Ishikawa (cell line): ENCODE results near the gene GALNT2.

Source experiments
- CEBPB ChIP-seq: IDR thresholded peaks from 2 replicates; pipeline ENCODE4 v1.6.1; 2012
- CREB1 ChIP-seq: IDR thresholded peaks from 2 replicates; pipeline ENCODE4 v1.6.1; 2012; ENCODE audit warnings: low read depth
- EGR1 ChIP-seq: IDR thresholded peaks from 2 replicates; pipeline ENCODE4 v1.6.1; 2012
- EP300 ChIP-seq: IDR thresholded peaks from 2 replicates; pipeline ENCODE4 v1.6.1; 2012; ENCODE audit warnings: borderline replicate concordance
- FOXM1 ChIP-seq: IDR thresholded peaks from 2 replicates; pipeline ENCODE4 v1.6.1; 2012; ENCODE audit warnings: low read depth, borderline replicate concordance
- NFIC ChIP-seq: IDR thresholded peaks from 2 replicates; pipeline ENCODE4 v1.6.1; 2012
- RAD21 ChIP-seq: IDR thresholded peaks from 2 replicates; pipeline ENCODE4 v1.6.1; 2012; ENCODE audit warnings: low read depth
- TAF1 ChIP-seq: IDR thresholded peaks from 2 replicates; pipeline ENCODE4 v1.6.1; 2012; ENCODE audit warnings: low read depth, mild to moderate bottlenecking
- TCF12 ChIP-seq: IDR thresholded peaks from 2 replicates; pipeline ENCODE4 v1.6.1; 2012; ENCODE audit warnings: low read depth
- TEAD4 ChIP-seq: IDR thresholded peaks from 2 replicates; pipeline ENCODE4 v1.6.1; 2012
- YY1 ChIP-seq: IDR thresholded peaks from 2 replicates; pipeline ENCODE4 v1.6.1; 2012; ENCODE audit warnings: low read depth
- ZBTB7A ChIP-seq: IDR thresholded peaks from 2 replicates; pipeline ENCODE4 v1.6.1; 2012; ENCODE audit warnings: low read depth
- TF ChIP-seq, protein P1 (sequence below): IDR thresholded peaks from 2 replicates; pipeline ENCODE4 v1.6.1; 2012
- TF ChIP-seq, protein P2 (sequence below): IDR thresholded peaks from 2 replicates; pipeline ENCODE4 v1.6.1; 2012
- TF ChIP-seq, protein P3 (sequence below): IDR thresholded peaks from 2 replicates; pipeline ENCODE4 v1.6.1; 2012; ENCODE audit warnings: low read depth, mild to moderate bottlenecking

Gene GALNT2

DNA sequence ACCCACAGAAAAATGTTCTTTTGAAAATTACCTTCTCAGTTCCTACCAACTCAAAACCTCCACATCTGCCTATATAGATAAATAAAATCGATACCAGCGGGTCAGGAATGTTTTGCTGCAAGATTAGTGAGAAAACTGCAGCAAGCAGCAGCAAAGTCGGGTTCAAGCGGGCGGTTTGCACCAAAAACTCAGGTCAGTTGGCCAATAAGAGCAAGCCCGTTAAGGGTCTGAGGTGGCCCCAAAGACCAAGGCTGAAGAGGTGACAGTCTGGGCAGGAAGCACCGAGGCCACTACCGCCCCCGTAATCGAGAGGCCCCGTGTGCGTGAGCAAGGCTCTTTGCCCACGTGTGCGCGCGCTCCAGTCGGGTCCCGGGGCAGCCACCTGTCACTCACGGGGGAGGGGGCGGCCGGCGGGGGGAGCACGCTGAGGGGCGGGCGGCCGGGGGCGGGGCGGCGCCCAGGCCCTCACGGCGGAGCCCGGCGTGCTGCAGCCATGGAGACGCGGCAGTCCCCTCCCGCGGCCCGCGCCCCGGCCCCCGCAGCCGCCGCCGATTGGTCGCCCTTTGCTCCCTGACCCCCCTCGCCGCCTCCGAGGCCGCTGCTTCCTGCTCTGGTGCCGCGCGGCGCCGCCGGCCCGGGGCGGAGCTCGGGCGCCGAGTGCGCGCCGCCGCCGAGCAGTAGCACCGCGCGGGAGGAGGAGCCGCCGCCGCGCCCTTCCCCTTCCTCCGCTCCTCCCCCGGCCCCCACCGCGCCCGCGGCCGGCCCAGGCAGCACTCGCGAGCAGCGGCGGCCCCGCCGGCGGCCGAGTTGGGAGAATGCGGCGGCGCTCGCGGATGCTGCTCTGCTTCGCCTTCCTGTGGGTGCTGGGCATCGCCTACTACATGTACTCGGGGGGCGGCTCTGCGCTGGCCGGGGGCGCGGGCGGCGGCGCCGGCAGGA is at the start of gene GALNT2:
Gene GALNT2, plus strand, starts transcription at position 773 of the 939 bp plus-strand sequence. Its CDS starts 43 bp downstream, at position 816.
- TF ChIP-seq TAF1, result peak; percentile 33; the same call in 1 of the 2 replicates
- TF ChIP-seq YY1, result 0 out of 2 replicates have a peak, but pooled peaks have one; percentile 16
- TF ChIP-seq, protein P1, sequence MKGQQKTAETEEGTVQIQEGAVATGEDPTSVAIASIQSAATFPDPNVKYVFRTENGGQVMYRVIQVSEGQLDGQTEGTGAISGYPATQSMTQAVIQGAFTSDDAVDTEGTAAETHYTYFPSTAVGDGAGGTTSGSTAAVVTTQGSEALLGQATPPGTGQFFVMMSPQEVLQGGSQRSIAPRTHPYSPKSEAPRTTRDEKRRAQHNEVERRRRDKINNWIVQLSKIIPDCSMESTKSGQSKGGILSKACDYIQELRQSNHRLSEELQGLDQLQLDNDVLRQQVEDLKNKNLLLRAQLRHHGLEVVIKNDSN, result peak; percentile 77
- no peak for TF ChIP-seq EP300
- TF ChIP-seq, protein P2, sequence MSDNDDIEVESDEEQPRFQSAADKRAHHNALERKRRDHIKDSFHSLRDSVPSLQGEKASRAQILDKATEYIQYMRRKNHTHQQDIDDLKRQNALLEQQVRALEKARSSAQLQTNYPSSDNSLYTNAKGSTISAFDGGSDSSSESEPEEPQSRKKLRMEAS, result peak; percentile 88
- 0 out of 2 replicates have a peak, but pooled peaks have one; percentile 17 for TF ChIP-seq ZBTB7A
- TF ChIP-seq, protein P3, sequence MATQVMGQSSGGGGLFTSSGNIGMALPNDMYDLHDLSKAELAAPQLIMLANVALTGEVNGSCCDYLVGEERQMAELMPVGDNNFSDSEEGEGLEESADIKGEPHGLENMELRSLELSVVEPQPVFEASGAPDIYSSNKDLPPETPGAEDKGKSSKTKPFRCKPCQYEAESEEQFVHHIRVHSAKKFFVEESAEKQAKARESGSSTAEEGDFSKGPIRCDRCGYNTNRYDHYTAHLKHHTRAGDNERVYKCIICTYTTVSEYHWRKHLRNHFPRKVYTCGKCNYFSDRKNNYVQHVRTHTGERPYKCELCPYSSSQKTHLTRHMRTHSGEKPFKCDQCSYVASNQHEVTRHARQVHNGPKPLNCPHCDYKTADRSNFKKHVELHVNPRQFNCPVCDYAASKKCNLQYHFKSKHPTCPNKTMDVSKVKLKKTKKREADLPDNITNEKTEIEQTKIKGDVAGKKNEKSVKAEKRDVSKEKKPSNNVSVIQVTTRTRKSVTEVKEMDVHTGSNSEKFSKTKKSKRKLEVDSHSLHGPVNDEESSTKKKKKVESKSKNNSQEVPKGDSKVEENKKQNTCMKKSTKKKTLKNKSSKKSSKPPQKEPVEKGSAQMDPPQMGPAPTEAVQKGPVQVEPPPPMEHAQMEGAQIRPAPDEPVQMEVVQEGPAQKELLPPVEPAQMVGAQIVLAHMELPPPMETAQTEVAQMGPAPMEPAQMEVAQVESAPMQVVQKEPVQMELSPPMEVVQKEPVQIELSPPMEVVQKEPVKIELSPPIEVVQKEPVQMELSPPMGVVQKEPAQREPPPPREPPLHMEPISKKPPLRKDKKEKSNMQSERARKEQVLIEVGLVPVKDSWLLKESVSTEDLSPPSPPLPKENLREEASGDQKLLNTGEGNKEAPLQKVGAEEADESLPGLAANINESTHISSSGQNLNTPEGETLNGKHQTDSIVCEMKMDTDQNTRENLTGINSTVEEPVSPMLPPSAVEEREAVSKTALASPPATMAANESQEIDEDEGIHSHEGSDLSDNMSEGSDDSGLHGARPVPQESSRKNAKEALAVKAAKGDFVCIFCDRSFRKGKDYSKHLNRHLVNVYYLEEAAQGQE, result no peak
- peak; percentile 86 for TF ChIP-seq EGR1

DNA sequence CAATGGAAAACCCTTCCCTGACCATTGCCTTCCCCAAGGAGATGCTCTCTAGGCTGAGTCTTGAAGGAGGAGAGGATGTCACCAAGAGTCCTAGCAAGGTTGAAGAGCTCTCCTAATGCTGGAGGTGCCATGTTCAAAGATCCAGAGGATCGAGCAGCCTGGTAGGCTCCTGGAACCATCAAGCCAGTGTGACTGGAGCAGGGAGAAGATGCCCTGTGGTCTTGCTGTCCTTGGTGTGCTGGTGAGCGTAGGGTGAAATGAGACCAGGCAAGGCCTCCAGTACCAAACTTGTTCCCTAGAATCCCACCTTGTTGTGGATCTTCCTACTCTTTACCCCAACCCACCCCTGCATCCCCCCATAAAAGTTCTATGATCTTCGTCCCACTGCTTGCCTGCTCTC is 46.6 kb upstream of the GALNT2 start:
- TF ChIP-seq, protein P3, result no peak
- TF ChIP-seq EGR1 (no peak), CEBPB (no peak), EP300 (no peak), YY1 (no peak), CREB1 (no peak)

DNA sequence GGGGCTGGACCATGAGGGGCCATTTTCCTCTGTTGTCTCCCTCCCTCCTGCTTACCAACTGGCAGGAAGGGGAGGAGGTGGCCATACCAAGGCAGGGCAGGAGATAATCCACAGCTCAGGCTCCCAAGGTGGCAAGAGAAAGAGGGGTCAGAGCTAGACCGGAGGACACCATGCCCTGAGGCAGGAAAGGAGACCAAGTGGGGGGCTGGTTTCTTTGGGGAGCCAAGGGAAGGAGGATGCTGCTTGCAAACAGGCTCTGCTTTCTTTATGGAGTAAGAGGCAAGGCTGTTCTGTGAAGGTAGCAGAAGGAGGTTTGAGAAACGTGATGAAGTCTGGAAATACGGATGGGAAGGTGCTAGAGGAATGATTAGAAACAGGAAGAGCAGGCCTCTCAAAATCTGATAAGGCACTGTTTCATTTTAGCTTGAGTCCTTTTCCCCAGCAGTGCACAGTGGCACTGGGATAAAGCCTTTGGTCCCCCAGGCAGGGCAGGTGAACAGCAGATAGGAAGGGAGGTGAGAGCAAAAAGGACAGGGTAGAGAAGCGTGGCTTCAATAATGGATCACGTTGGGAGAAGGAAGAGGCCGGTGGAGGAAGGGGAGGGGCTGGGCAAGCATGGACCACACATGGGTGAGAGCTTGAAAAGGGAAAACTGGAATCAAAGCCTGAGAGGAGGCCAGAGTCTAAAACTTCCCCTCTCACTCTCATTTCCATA is 44.2 kb upstream of the GALNT2 start:
- no peak for TF ChIP-seq CEBPB
- TF ChIP-seq EGR1, result no peak
- no peak for TF ChIP-seq TEAD4
- TF ChIP-seq, protein P1, result no peak
- no peak for TF ChIP-seq TCF12
- no peak for TF ChIP-seq RAD21
- no peak for TF ChIP-seq NFIC
- no peak for TF ChIP-seq ZBTB7A

DNA sequence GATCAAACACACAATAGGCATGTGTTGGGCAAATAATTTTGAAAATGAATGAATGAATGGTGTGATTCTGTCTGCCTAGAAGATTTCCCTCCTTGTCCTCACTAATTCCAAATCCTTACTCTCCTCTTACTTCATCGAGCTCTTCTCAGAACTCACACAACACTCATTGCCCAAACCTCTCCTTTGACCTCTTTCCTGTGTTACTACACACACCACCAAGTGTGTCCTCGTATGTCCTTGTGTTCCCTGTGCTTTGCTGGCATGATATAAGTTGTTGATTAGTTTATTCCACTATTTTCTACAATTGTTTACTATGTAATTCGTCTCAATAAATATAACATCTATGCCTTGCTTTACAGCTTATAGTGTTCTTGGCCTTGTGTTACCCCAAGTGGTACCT is 41.4 kb upstream of the GALNT2 start:
- TF ChIP-seq EGR1, result no peak
- TF ChIP-seq TCF12, result no peak
- TF ChIP-seq, protein P1, result no peak
- TF ChIP-seq, protein P3, result no peak
- no peak for TF ChIP-seq ZBTB7A
- TF ChIP-seq, protein P2, result no peak
- TF ChIP-seq CREB1, result no peak
- no peak for TF ChIP-seq CEBPB
- no peak for TF ChIP-seq TEAD4
- TF ChIP-seq TAF1, result no peak
- no peak for TF ChIP-seq EP300
- no peak for TF ChIP-seq FOXM1
- TF ChIP-seq RAD21, result no peak
- TF ChIP-seq YY1, result no peak
- TF ChIP-seq NFIC, result no peak
